Activated naive CD4-positive, alpha-beta T cell treated with anti-CD3 and anti-CD28 coated beads for 36 hours (primary cell): ENCODE measurements around the gene DNAJC30. TPM values are rescaled to one million over a fixed set of nuclear protein-coding genes. Genes with fewer than 3 reads are reported as not detected.
A peak's percentile ranks its signal among the peaks of the same experiment; 100 is the strongest.

Source experiments
- CTCF ChIA-PET: fragments of 350-600 bp; sonication (Branson Sonifier 250); formaldehyde crosslinking; loops from one replicate; lab custom pipeline; 2021; ENCODE audit warnings: antibody characterized with exemption; lab: Charles Lee
- DNase-seq: peaks from one replicate; pipeline ENCODE4 v3.0.0-alpha.2; 2020
- H3K27ac Mint-ChIP-seq: one replicate; pipeline ENCODE4 v1.8.0; 2021; ENCODE audit warnings: mild to moderate bottlenecking, mixed read lengths
- H3K27me3 Mint-ChIP-seq: one replicate; pipeline ENCODE4 v1.8.0; 2021; ENCODE audit warnings: low read depth, mixed read lengths
- H3K36me3 Mint-ChIP-seq: one replicate; pipeline ENCODE4 v1.8.0; 2021; ENCODE audit warnings: low read depth, mixed read lengths
- H3K4me1 Mint-ChIP-seq: one replicate; pipeline ENCODE4 v1.8.0; 2021; ENCODE audit warnings: low read depth, mixed read lengths
- H3K4me3 Mint-ChIP-seq: one replicate; pipeline ENCODE4 v1.8.0; 2021; ENCODE audit warnings: mild to moderate bottlenecking, moderate library complexity, mixed read lengths
- H3K9me3 Mint-ChIP-seq: one replicate; pipeline ENCODE4 v1.8.0; 2021; ENCODE audit warnings: mixed read lengths
- intact Hi-C: fragments of 100-400 bp; cut with micrococcal nuclease; formaldehyde crosslinking; loops from one replicate; pipeline ENCODE4 v1.15.1; 2023
- total RNA-seq, 2 experiments: library from RNA; stranded (reverse); gene quantifications; one replicate each; pipeline ENCODE4 v1.2.3, GENCODE V29; 2021

The DNAJC30 gene
- total RNA-seq, 2 experiments from 2014 or later, result 4.2 to 4.4 TPM

DNA sequence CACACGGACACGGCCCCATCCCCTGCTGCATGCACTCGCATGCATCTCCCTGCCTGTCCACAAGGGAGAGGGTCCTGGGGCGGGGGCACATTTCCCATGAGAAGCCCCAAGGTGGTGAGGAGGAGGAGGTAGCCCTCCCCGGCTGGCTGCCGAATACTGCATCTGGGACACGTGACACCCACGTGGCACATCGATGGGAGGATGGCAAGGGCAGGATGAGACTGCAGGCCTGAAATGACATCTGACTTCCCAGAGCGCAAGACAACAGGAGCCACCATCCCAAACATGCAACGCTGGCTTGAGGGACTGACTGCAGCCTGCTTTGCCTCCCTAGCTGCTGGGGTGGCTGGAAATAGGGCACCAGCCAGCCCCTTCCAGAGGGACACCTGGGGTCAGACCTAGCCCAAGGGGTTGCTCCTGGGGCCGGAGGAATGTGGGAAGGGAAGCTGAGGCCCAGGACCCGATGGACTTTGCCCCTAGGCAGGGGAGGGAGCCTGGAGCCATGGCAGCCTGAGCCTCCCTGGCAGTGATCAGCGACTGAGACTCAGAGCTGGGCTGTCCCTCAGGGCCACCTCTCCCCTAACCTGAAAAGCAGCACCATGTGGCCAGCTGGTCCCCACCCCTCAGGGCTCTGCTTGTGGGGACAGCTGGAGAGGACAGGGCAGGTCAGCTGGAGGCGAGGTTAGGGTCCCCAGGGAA is 16.3 kb upstream of the DNAJC30 start:
- H3K4me1 Mint-ChIP-seq, result peaks cover 10% of the 10 kb centered on the region
- DNase-seq, result no peak
- no peaks in the 10 kb centered on the region for H3K27me3 Mint-ChIP-seq
- H3K4me3 Mint-ChIP-seq, result no peak overlapping the region
- H3K36me3 Mint-ChIP-seq, result peaks cover 36% of the 10 kb centered on the region
- CTCF ChIA-PET, result interaction anchor here (0.8 kb wide), 1 partner anchor 39 kb away, joined by 3 read pairs; no protein-coding TSS in a partner anchor
- intact Hi-C loops, result no loop called here
- H3K27ac Mint-ChIP-seq, result no peak overlapping the region
- no peaks in the 10 kb centered on the region for H3K9me3 Mint-ChIP-seq

DNA sequence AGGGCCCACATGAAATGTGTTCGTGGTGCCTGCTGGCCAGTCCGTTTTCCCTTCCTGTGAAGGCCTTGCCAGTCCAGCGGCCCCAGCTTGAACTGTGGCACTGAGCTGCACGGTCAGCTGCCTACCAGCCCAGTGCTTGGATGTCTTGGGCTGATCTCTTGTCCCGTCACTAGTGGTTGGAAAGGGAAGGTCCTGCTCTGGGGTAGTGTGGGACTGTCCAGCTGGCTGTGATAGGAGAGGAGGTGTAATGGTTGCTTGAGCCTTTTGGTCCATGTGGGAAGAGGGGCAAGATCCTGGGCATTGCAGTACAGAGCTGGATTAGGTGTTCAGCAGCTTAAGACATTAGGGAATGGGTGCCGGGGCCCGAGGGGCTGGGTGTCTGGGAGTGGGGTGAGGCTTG is 15.2 kb upstream of the DNAJC30 start:
- no peaks in the 10 kb centered on the region for H3K9me3 Mint-ChIP-seq
- intact Hi-C loops, result no loop called here

DNA sequence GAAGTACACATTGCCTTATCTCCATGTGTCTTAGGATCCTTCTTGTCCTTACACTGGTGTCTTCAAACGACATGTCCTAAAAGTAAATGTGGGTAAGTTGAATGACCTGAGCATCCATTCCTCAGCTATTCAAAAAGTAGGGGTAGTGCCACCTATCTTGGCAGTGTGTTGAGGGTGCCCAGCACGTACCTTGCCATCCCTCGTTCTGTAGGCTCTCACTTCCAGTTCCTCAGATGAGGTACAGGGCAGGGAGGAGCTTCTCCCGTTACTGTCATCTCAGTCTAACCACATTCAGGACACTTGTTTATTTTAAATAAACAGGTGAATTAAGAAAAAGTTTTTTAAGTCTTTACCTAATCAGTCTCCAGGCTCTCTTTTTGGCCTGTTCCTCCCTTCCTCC is 13.1 kb upstream of the DNAJC30 start:
- H3K4me3 Mint-ChIP-seq, result no peak overlapping the region
- no peaks in the 10 kb centered on the region for H3K27me3 Mint-ChIP-seq
- H3K9me3 Mint-ChIP-seq, result no peaks in the 10 kb centered on the region
- CTCF ChIA-PET, result interaction anchor here (1.7 kb wide), 1 partner anchor 10 kb away, joined by 7 read pairs; no protein-coding TSS in a partner anchor
- intact Hi-C loops, result no loop called here
- H3K36me3 Mint-ChIP-seq, result peaks cover 44% of the 10 kb centered on the region
- H3K27ac Mint-ChIP-seq, result no peak overlapping the region
- H3K4me1 Mint-ChIP-seq, result no peaks in the 10 kb centered on the region
- no peak for DNase-seq

More for the DNA sequence above, 15.2 kb upstream of the DNAJC30 start:
- CTCF ChIA-PET, result interaction anchor here (0.6 to 2.1 kb wide), 2 partner anchors 27 to 93 kb away, joined by 3 to 6 read pairs; no protein-coding TSS in a partner anchor
- H3K36me3 Mint-ChIP-seq, result peaks cover 40% of the 10 kb centered on the region
- peaks cover 4% of the 10 kb centered on the region for H3K4me1 Mint-ChIP-seq
- H3K27me3 Mint-ChIP-seq, result no peaks in the 10 kb centered on the region
- DNase-seq, result no peak
- H3K4me3 Mint-ChIP-seq, result no peak overlapping the region
- no peak overlapping the region for H3K27ac Mint-ChIP-seq

DNA sequence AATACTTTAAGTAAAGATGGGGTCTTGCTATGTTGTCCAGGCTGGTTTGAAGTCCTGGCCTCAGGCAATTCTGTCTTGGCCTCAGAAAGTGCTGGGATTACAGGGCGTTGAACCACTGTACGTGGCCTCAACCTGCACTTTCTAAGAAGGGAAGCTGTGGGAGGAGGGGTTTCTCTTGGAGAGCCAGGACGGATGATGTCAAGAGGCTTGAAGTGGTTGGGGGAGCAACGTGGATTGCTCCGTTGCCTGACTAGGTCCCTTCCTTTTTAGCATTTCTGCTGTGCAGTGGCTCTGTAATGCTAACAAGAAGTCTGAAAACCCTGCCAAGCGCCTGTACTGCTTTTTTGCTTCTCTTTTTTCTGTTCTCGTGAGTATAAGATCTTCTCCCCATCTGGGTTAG is 7.4 kb upstream of the DNAJC30 start:
- CTCF ChIA-PET, result no interaction called here
- no peaks in the 10 kb centered on the region for H3K9me3 Mint-ChIP-seq
- no peak for DNase-seq
- H3K36me3 Mint-ChIP-seq, result peaks cover 49% of the 10 kb centered on the region
- no peak overlapping the region for H3K4me3 Mint-ChIP-seq
- H3K27me3 Mint-ChIP-seq, result no peaks in the 10 kb centered on the region
- no peak overlapping the region for H3K27ac Mint-ChIP-seq
- H3K4me1 Mint-ChIP-seq, result peaks cover 22% of the 10 kb centered on the region
- intact Hi-C loops, result no loop called here

DNA sequence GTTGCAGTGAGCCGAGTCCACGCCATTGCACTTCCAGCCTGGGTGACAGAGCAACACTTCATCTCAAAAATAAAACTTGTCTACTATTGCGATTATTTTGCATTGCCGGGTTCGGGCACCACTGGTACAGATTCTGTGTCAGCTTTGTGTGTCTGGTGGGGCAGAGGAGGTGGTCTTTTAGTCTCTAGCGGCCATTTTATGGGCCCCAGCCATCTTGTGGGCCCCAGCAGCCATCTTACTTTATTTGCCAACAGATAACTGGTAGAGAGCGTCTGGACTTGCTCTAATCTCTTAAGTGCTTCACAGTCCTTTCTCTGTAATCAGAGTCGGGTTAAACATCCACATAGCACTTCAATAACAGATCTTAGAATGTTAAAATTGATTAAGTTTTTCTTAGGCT is 5.0 kb upstream of the DNAJC30 start:
- Mint-ChIP-seq H3K9me3 (no peaks in the 10 kb centered on the region), H3K4me1 (peaks cover 32% of the 10 kb centered on the region), H3K27ac (peak overlapping the region; percentile 26), H3K4me3 (no peak overlapping the region), H3K27me3 (no peaks in the 10 kb centered on the region), H3K36me3 (peaks cover 45% of the 10 kb centered on the region)
- CTCF ChIA-PET, result interaction anchor here (1.7 kb wide), 1 partner anchor 81 kb away, joined by 4 read pairs; no protein-coding TSS in a partner anchor
- intact Hi-C loops, result loop anchor here (10.0 kb wide), 1 partner anchor 253 kb away; the partner anchor contains the start of gene FZD9
- no peak for DNase-seq

DNA sequence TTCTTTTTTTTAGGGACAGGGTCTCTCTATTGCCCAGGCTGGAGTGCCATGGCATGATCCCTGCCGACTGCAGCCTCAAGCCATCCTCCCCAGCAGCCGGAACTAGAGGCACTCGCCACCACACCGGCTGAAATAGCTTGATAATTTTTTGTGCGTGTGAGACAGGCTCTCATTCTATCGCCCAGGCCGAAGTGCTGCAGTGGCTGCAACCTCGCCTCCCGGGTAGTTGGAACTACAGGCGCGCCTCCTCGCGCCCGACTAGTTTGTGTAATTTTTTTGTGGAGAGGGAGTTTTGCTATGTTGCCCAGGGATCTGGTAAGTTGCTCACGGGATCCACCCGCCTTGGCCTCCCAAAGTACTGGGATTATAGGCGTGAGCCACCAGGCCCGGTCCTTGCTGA is 2.1 kb upstream of the DNAJC30 start:
- Mint-ChIP-seq H3K27me3 (no peaks in the 10 kb centered on the region), H3K27ac (no peak overlapping the region), H3K36me3 (peaks cover 36% of the 10 kb centered on the region), H3K4me3 (peak overlapping the region; percentile 59), H3K4me1 (peaks cover 50% of the 10 kb centered on the region), H3K9me3 (no peaks in the 10 kb centered on the region)
- CTCF ChIA-PET, result interaction anchor here (1.1 kb wide), 1 partner anchor 41 kb away, joined by 3 read pairs; no protein-coding TSS in a partner anchor
- DNase-seq, result no peak
- intact Hi-C loops, result loop anchor here (10.0 kb wide), 1 partner anchor 251 kb away; the partner anchor contains the start of gene FZD9

DNA sequence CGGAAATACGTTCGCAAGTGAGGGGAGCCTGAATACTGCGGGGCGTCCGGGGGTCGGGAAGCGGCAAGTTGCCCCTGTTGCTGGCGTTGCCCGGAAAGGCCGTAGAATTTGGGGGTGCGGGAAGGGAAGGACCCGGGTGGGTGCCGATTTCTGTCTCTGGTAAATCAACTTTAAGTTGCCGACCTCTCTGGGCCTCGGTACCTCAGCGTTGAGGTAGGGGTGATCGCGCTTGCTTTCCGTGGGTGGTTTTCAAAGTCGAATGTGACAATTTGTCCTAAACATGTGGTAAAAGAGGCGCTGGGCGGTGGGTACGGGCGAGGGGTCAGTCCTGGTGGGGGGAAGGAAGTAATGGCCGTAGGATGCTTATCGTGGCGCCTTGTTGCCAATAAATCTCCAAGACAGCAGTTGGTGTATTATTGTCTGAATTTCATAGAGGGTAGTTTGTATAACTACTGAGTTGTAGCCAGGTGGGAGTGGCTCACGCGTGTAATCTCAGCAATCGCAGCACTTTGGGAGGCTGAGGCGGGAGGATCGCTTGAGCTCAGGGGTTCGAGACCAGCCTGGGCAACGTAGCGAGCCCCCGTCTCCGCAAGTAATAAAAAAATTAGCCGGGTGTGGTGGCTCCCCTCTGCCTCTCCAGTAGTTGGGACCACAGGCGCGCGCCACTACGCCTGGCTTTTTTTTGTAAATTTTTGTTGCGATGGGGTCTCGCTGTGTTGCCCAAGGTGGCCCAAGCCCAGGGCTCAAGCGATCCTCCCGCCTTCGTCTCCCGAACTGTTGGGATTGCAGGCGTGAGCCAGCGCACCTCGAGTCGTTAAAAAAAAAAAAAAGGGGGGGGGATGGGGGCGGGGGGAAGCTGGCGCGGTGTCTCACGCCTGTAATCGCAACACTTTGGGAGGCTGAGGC is 788 bp upstream of the DNAJC30 start:
- Mint-ChIP-seq H3K9me3 (no peaks in the 10 kb centered on the region), H3K27ac (peak overlapping the region; percentile 91), H3K4me1 (peaks cover 53% of the 10 kb centered on the region), H3K27me3 (no peaks in the 10 kb centered on the region), H3K4me3 (peak overlapping the region; percentile 98), H3K36me3 (peaks cover 30% of the 10 kb centered on the region)
- intact Hi-C loops, result loop anchor here (1.0 to 10.0 kb wide), 8 partner anchors 17 to 249 kb away; partner anchors contain the start of genes ABHD11, BAZ1B, FZD9 and STX1A
- no peak for DNase-seq
- CTCF ChIA-PET, result interaction anchor here (0.6 kb wide), 1 partner anchor 40 kb away, joined by 4 read pairs; no protein-coding TSS in a partner anchor

DNA sequence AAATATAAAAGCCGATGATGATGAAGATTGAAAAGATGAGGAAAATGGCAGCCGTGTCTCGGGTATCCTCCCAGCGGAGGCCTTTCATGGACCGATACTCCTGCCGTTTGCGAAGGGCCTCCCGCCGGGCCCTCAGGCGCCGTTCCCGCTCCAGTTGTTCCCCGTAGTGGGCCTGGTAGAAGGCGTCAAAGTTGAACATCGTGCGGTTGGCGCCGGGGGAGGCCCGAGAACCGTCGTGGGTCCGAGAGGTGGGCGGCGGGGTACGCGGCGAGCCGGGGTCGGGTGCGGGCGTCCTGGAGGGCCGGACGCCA is 553 bp downstream of the DNAJC30 start:
- intact Hi-C loops, result loop anchor here (1.0 to 10.0 kb wide), 8 partner anchors 15 to 248 kb away; partner anchors contain the start of genes ABHD11, BAZ1B, FZD9 and STX1A
- H3K36me3 Mint-ChIP-seq, result peaks cover 33% of the 10 kb centered on the region
- no peaks in the 10 kb centered on the region for H3K27me3 Mint-ChIP-seq
- H3K9me3 Mint-ChIP-seq, result peaks cover 5% of the 10 kb centered on the region
- peaks cover 45% of the 10 kb centered on the region for H3K4me1 Mint-ChIP-seq
- no peak for DNase-seq
- CTCF ChIA-PET, result no interaction called here
- peak overlapping the region; percentile 98 for H3K4me3 Mint-ChIP-seq
- no peak overlapping the region for H3K27ac Mint-ChIP-seq

DNA sequence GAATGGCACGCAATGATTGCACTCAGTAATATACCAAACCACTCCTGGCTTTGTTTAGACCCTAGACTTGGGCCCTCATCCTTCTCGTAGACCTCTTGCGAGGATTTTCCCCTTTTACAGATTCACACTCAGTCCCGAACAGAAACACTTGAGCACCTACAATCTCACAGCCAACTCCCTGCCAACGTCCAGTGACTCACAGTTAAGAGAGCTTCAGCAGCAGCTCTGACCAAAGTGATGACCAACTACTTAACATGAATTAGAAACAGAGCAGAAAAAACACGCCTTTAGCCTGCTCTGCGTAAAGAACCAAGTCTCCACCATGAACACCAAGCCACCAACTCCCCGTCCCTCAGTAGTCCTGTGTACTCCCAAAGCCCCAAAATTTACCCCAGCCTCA is 2.2 kb downstream of the DNAJC30 start:
- CTCF ChIA-PET, result interaction anchor here (1.0 kb wide), 1 partner anchor 44 kb away, joined by 5 read pairs; no protein-coding TSS in a partner anchor
- H3K9me3 Mint-ChIP-seq, result peaks cover 5% of the 10 kb centered on the region
- no peak overlapping the region for H3K27ac Mint-ChIP-seq
- H3K27me3 Mint-ChIP-seq, result no peaks in the 10 kb centered on the region
- peaks cover 29% of the 10 kb centered on the region for H3K36me3 Mint-ChIP-seq
- peaks cover 37% of the 10 kb centered on the region for H3K4me1 Mint-ChIP-seq
- intact Hi-C loops, result loop anchor here (10.0 kb wide), 1 partner anchor 246 kb away; the partner anchor contains the start of gene FZD9
- no peak for DNase-seq
- peak overlapping the region; percentile 98 for H3K4me3 Mint-ChIP-seq

DNA sequence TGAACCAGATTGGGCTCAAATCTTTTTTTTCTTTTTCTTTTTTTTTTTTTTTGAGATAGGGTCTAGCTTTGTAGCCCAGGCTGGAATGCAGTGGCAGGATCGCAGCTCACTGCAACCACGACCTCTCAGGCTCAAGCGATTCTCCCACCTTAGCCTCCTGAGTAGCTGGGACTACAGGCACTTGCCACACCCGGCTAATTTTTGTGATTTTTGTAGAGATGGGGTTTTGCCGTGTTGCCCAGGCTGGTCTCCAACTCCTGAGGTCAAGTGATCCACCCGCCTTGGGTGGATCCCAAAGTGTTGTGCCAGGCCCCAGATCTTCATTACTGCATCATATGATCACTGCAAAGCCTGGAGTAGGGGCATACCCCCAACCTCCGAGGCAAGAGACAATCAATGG is 2.8 kb downstream of the DNAJC30 start:
- H3K36me3 Mint-ChIP-seq, result peaks cover 28% of the 10 kb centered on the region
- H3K27me3 Mint-ChIP-seq, result no peaks in the 10 kb centered on the region
- no peak overlapping the region for H3K27ac Mint-ChIP-seq
- intact Hi-C loops, result loop anchor here (10.0 kb wide), 1 partner anchor 246 kb away; the partner anchor contains the start of gene FZD9
- H3K9me3 Mint-ChIP-seq, result peaks cover 5% of the 10 kb centered on the region
- H3K4me1 Mint-ChIP-seq, result peaks cover 36% of the 10 kb centered on the region
- CTCF ChIA-PET, result no interaction called here
- H3K4me3 Mint-ChIP-seq, result peak overlapping the region; percentile 6
- DNase-seq, result no peak

DNA sequence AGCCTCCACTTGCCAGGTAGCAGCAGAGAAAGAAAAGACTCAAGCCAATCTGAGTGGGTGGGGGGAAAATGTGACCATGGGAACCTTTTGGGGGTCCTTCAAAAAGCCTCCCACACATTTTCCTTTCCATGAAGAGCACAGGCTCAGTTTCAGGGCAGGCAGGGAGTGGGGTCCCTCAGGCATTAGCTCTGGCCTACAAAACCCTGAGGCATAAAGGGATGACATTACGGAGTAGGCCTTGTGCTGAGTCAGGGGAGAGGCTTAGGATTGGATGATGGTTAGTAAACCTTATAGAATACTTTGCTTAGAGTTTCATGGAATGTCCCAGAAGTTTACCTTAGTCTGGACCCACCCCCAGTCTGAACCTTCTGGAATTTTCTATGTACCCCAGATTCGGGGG is 3.5 kb downstream of the DNAJC30 start:
- CTCF ChIA-PET, result no interaction called here
- no peak for DNase-seq
- no peaks in the 10 kb centered on the region for H3K27me3 Mint-ChIP-seq
- intact Hi-C loops, result loop anchor here (10.0 kb wide), 1 partner anchor 245 kb away; the partner anchor contains the start of gene FZD9
- no peak overlapping the region for H3K27ac Mint-ChIP-seq
- H3K9me3 Mint-ChIP-seq, result peaks cover 5% of the 10 kb centered on the region
- no peak overlapping the region for H3K4me3 Mint-ChIP-seq
- peaks cover 31% of the 10 kb centered on the region for H3K4me1 Mint-ChIP-seq
- H3K36me3 Mint-ChIP-seq, result peaks cover 28% of the 10 kb centered on the region

DNA sequence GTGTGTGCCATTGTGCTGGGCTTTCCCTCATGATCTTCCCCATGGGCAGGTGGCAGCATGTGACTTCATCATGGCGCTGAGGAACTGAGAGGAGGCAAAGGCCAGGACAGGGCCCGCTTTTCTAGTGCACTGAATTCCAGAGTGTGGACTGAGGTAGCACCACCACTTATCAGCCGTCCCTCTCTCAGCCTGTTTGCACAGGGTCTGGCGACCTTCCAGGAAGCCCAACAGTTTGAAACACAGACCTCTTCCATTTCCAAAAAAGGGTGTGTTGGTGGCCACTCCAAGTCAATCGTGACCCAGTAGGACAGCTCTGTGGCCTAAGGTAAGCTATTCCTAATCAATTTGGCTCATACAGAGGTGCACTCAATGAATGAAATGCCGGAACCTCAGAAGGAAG is 4.4 kb downstream of the DNAJC30 start:
- CTCF ChIA-PET, result interaction anchor here (0.5 kb wide), 1 partner anchor 106 kb away, joined by 3 read pairs; no protein-coding TSS in a partner anchor
- peaks cover 29% of the 10 kb centered on the region for H3K4me1 Mint-ChIP-seq
- H3K9me3 Mint-ChIP-seq, result peaks cover 5% of the 10 kb centered on the region
- H3K36me3 Mint-ChIP-seq, result peaks cover 26% of the 10 kb centered on the region
- H3K27ac Mint-ChIP-seq, result no peak overlapping the region
- intact Hi-C loops, result no loop called here
- H3K4me3 Mint-ChIP-seq, result no peak overlapping the region
- H3K27me3 Mint-ChIP-seq, result no peaks in the 10 kb centered on the region
- DNase-seq, result no peak
